Activated CD4-positive, alpha-beta T cell treated with anti-CD3 and anti-CD28 coated beads, Interleukin-2, amount 10 ng/mL, durations not matched to agents 7 days and 5 days (primary cell): Measurements from ENCODE around the gene KLK4. TPM values are rescaled to one million over a fixed set of nuclear protein-coding genes. Genes with fewer than 3 reads are reported as not detected.

Experiments
- CTCF ChIA-PET: fragments of 350-600 bp; sonication (Branson Sonifier 250); formaldehyde crosslinking; loops from one replicate; lab custom pipeline; 2021; ENCODE audit warnings: antibody characterized with exemption; lab: Charles Lee
- POLR2A ChIA-PET: fragments of 350-600 bp; sonication (Branson Sonifier 250); formaldehyde crosslinking; loops from one replicate; lab custom pipeline; 2021; ENCODE audit warnings: antibody characterized with exemption; lab: Charles Lee
- DNase-seq: peaks from one replicate; pipeline ENCODE4 v3.0.0-alpha.2; 2020
- H3K27ac Mint-ChIP-seq: one replicate; pipeline ENCODE4 v1.8.0; 2021; ENCODE audit warnings: mild to moderate bottlenecking, moderate library complexity, mixed read lengths
- H3K27me3 Mint-ChIP-seq: one replicate; pipeline ENCODE4 v1.8.0; 2021; ENCODE audit warnings: mixed read lengths
- H3K36me3 Mint-ChIP-seq: one replicate; pipeline ENCODE4 v1.8.0; 2021; ENCODE audit warnings: low read depth, mixed read lengths
- H3K4me1 Mint-ChIP-seq: one replicate; pipeline ENCODE4 v1.8.0; 2021; ENCODE audit warnings: mixed read lengths
- H3K4me3 Mint-ChIP-seq: one replicate; pipeline ENCODE4 v1.8.0; 2021; ENCODE audit warnings: mild to moderate bottlenecking, moderate library complexity, mixed read lengths
- H3K9me3 Mint-ChIP-seq: one replicate; pipeline ENCODE4 v1.8.0; 2021; ENCODE audit warnings: mixed read lengths
- total RNA-seq, 2 experiments: library from RNA; stranded (reverse); gene quantifications; one replicate each; pipeline ENCODE4 v1.2.3, GENCODE V29; 2021

The KLK4 gene
- total RNA-seq, 2 experiments from 2014 or later, result not detected

GRCh38 chr19:50891253-50891625 is 20.0 kb downstream of the KLK4 start:
- POLR2A ChIA-PET, result no interaction called here
- H3K9me3 Mint-ChIP-seq, result peaks cover 9% of the 10 kb centered on the region
- peaks cover 10% of the 10 kb centered on the region for H3K27me3 Mint-ChIP-seq
- CTCF ChIA-PET, result no interaction called here
- H3K4me1 Mint-ChIP-seq, result no peaks in the 10 kb centered on the region
- H3K4me3 Mint-ChIP-seq, result no peak overlapping the region
- no peak for DNase-seq
- H3K36me3 Mint-ChIP-seq, result no peaks in the 10 kb centered on the region
- no peak overlapping the region for H3K27ac Mint-ChIP-seq

- ChIA-PET CTCF (no interaction called here), POLR2A (no interaction called here)
- Mint-ChIP-seq H3K36me3 (no peaks in the 10 kb centered on the region), H3K27ac (no peak overlapping the region), H3K4me3 (no peak overlapping the region), H3K4me1 (no peaks in the 10 kb centered on the region), H3K9me3 (peaks cover 9% of the 10 kb centered on the region), H3K27me3 (peaks cover 10% of the 10 kb centered on the region)
- DNase-seq, result no peak
These were observed 20.6 kb downstream of the KLK4 start for GRCh38 chr19:50890422-50891252.

GRCh38 chr19:50889638-50890037 is 21.6 kb downstream of the KLK4 start:
- no peak overlapping the region for H3K4me3 Mint-ChIP-seq
- peaks cover 6% of the 10 kb centered on the region for H3K9me3 Mint-ChIP-seq
- no peak overlapping the region for H3K27ac Mint-ChIP-seq
- no peaks in the 10 kb centered on the region for H3K36me3 Mint-ChIP-seq
- DNase-seq, result no peak
- ChIA-PET CTCF (interaction anchor here (0.8 kb wide), 1 partner anchor 10 kb away, joined by 3 read pairs; no protein-coding TSS in a partner anchor), POLR2A (no interaction called here)
- H3K27me3 Mint-ChIP-seq, result peaks cover 10% of the 10 kb centered on the region
- no peaks in the 10 kb centered on the region for H3K4me1 Mint-ChIP-seq

GRCh38 chr19:50882188-50882587 is 29.0 kb downstream of the KLK4 start:
- ChIA-PET CTCF (interaction anchor here (1.0 kb wide), 1 partner anchor 40 kb away, joined by 3 read pairs; no protein-coding TSS in a partner anchor), POLR2A (no interaction called here)
- Mint-ChIP-seq H3K27me3 (peaks cover 21% of the 10 kb centered on the region), H3K27ac (no peak overlapping the region), H3K4me1 (no peaks in the 10 kb centered on the region), H3K4me3 (no peak overlapping the region), H3K9me3 (no peaks in the 10 kb centered on the region), H3K36me3 (no peaks in the 10 kb centered on the region)
- no peak for DNase-seq

- CTCF ChIA-PET, result no interaction called here
- no peaks in the 10 kb centered on the region for H3K36me3 Mint-ChIP-seq
- no peaks in the 10 kb centered on the region for H3K9me3 Mint-ChIP-seq
- H3K27me3 Mint-ChIP-seq, result peaks cover 19% of the 10 kb centered on the region
- no peaks in the 10 kb centered on the region for H3K4me1 Mint-ChIP-seq
- POLR2A ChIA-PET, result no interaction called here
- DNase-seq, result no peak
- H3K27ac Mint-ChIP-seq, result no peak overlapping the region
- H3K4me3 Mint-ChIP-seq, result no peak overlapping the region
These were observed 31.0 kb downstream of the KLK4 start for GRCh38 chr19:50880241-50880640.

- Mint-ChIP-seq H3K27me3 (peaks cover 18% of the 10 kb centered on the region), H3K36me3 (no peaks in the 10 kb centered on the region), H3K4me3 (no peak overlapping the region), H3K4me1 (no peaks in the 10 kb centered on the region), H3K27ac (no peak overlapping the region), H3K9me3 (no peaks in the 10 kb centered on the region)
- no peak for DNase-seq
- CTCF ChIA-PET, result no interaction called here
- POLR2A ChIA-PET, result no interaction called here
These were observed 32.3 kb downstream of the KLK4 start for GRCh38 chr19:50878851-50879250.

GRCh38 chr19:50877338-50877737 is 33.9 kb downstream of the KLK4 start:
- no peaks in the 10 kb centered on the region for H3K9me3 Mint-ChIP-seq
- H3K27ac Mint-ChIP-seq, result no peak overlapping the region
- ChIA-PET CTCF (no interaction called here), POLR2A (no interaction called here)
- H3K27me3 Mint-ChIP-seq, result peaks cover 18% of the 10 kb centered on the region
- H3K4me1 Mint-ChIP-seq, result no peaks in the 10 kb centered on the region
- H3K4me3 Mint-ChIP-seq, result no peak overlapping the region
- no peak for DNase-seq
- H3K36me3 Mint-ChIP-seq, result no peaks in the 10 kb centered on the region

GRCh38 chr19:50876456-50876855 is 34.7 kb downstream of the KLK4 start:
- ChIA-PET CTCF (no interaction called here), POLR2A (no interaction called here)
- Mint-ChIP-seq H3K4me3 (no peak overlapping the region), H3K36me3 (no peaks in the 10 kb centered on the region), H3K27ac (no peak overlapping the region), H3K27me3 (peaks cover 16% of the 10 kb centered on the region), H3K9me3 (no peaks in the 10 kb centered on the region), H3K4me1 (no peaks in the 10 kb centered on the region)
- DNase-seq, result no peak

- no peaks in the 10 kb centered on the region for H3K36me3 Mint-ChIP-seq
- CTCF ChIA-PET, result interaction anchor here (1.1 kb wide), 1 partner anchor 12 kb away, joined by 3 read pairs; no protein-coding TSS in a partner anchor
- H3K4me1 Mint-ChIP-seq, result no peaks in the 10 kb centered on the region
- H3K4me3 Mint-ChIP-seq, result no peak overlapping the region
- H3K27me3 Mint-ChIP-seq, result peaks cover 20% of the 10 kb centered on the region
- no peaks in the 10 kb centered on the region for H3K9me3 Mint-ChIP-seq
- POLR2A ChIA-PET, result no interaction called here
- no peak overlapping the region for H3K27ac Mint-ChIP-seq
- DNase-seq, result no peak
These were observed 35.3 kb downstream of the KLK4 start for GRCh38 chr19:50875795-50876422.

- no peak overlapping the region for H3K4me3 Mint-ChIP-seq
- CTCF ChIA-PET, result no interaction called here
- no peak for DNase-seq
- POLR2A ChIA-PET, result no interaction called here
- no peak overlapping the region for H3K27ac Mint-ChIP-seq
- H3K4me1 Mint-ChIP-seq, result no peaks in the 10 kb centered on the region
- no peaks in the 10 kb centered on the region for H3K9me3 Mint-ChIP-seq
- H3K27me3 Mint-ChIP-seq, result peaks cover 11% of the 10 kb centered on the region
- no peaks in the 10 kb centered on the region for H3K36me3 Mint-ChIP-seq
These were observed 37.0 kb downstream of the KLK4 start for GRCh38 chr19:50874211-50874610.

- no peak within 1 kb of the TSS for H3K4me3 Mint-ChIP-seq
- DNase-seq, result no peak
- H3K4me1 Mint-ChIP-seq, result no peaks in the 10 kb centered on the region
- CTCF ChIA-PET, result no interaction called here
- no peaks in the 10 kb centered on the region for H3K36me3 Mint-ChIP-seq
- POLR2A ChIA-PET, result no interaction called here
- H3K9me3 Mint-ChIP-seq, result no peaks in the 10 kb centered on the region
- H3K27me3 Mint-ChIP-seq, result peaks cover 14% of the 10 kb centered on the region
- H3K27ac Mint-ChIP-seq, result no peak within 1 kb of the TSS
These were observed 38.1 kb downstream of the KLK4 start, which contains the start of gene KLK2 for GRCh38 chr19:50873056-50873455. KLK2 (plus strand) TSS chr19:50873439; CDS start chr19:50873474, 35 bp downstream.

- DNase-seq, result no peak
- Mint-ChIP-seq H3K4me3 (no peak overlapping the region), H3K9me3 (no peaks in the 10 kb centered on the region), H3K27ac (no peak overlapping the region), H3K4me1 (no peaks in the 10 kb centered on the region), H3K27me3 (peaks cover 24% of the 10 kb centered on the region), H3K36me3 (no peaks in the 10 kb centered on the region)
- ChIA-PET POLR2A (no interaction called here), CTCF (no interaction called here)
These were observed 40.6 kb downstream of the KLK4 start for GRCh38 chr19:50870417-50871089.

- Mint-ChIP-seq H3K4me3 (no peak overlapping the region), H3K4me1 (no peaks in the 10 kb centered on the region), H3K9me3 (no peaks in the 10 kb centered on the region), H3K36me3 (no peaks in the 10 kb centered on the region), H3K27ac (no peak overlapping the region), H3K27me3 (peaks cover 28% of the 10 kb centered on the region)
- CTCF ChIA-PET, result no interaction called here
- DNase-seq, result no peak
- POLR2A ChIA-PET, result no interaction called here
These were observed 41.7 kb downstream of the KLK4 start for GRCh38 chr19:50869479-50869878.
